ENCODE measurements around the gene VIPR2.
"Not testable (repeated sequence)": the region's sequence is repeated elsewhere in the genome, so short reads cannot be mapped to it uniquely, and the experiment has no call there.

VIPR2 gene

DNA sequence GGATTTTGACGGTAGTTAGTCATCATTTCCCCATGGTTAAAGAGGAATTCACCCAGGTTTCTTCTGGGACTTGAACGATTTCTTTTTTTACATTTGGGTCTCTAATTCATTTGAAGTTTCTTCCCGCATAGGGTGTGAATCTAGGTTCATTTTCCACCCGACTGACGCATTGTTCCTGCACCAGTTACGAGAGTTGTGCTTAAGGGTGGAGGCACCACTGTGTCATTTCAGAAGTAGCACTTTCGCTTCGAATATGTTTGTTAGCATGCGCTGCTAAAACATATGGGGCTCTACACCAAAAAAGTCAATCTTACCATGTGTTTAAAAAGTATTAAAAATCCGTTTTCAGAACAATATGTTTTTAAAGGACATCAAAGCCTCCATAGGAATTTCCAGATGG lies 140.3 kb downstream of the VIPR2 start:
- DNase-seq: no peak

- no peak for DNase-seq
Observed at GRCh38 chr7:159001811-159002210, 142.9 kb downstream of the VIPR2 start.

GRCh38 chr7:159000859-159001435 lies 143.7 kb downstream of the VIPR2 start:
- no peak for DNase-seq

DNA sequence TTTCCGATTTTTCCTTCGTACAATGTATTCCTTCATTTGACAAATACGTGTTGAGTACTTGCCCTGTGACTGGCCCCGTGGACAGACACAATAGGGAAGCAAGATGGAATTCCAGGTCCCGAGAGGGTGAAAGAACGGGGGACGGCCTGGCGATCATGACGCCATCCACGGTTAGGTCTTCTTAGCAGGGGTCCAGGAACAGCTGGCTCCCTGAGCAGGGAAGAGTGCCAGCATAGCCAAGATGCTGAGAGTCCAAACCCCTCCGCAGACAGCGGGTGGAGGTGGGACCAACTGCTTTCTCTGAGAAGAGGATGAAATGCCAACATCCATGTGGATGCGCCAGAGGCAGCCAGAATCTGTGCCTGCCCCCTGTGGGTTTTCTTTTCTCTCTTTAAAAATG lies 144.6 kb downstream of the VIPR2 start:
- no peak for DNase-seq

- no peak for DNase-seq
Observed at GRCh38 chr7:158999496-158999895, 145.2 kb downstream of the VIPR2 start.

DNA sequence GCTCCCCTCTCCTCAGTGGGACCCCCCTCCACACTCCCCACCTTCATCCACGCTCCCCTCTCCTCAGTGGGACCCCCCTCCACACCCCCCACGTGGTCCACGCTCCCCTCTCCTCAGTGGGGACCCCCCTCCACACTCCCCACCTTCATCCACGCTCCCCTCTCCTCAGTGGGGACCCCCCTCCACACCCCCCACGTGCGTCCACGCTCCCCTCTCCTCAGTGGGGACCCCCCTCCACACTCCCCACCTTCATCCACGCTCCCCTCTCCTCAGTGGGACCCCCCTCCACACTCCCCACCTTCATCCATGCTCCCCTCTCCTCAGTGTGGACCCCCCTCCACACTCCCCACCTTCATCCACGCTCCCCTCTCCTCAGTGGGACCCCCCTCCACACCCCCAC lies 146.4 kb downstream of the VIPR2 start:
- DNase-seq: not testable (repeated sequence)

- no peak for DNase-seq
Observed at GRCh38 chr7:158997471-158997870, 147.2 kb downstream of the VIPR2 start.

- DNase-seq: no peak
Observed at GRCh38 chr7:158997110-158997453, 147.6 kb downstream of the VIPR2 start.

DNA sequence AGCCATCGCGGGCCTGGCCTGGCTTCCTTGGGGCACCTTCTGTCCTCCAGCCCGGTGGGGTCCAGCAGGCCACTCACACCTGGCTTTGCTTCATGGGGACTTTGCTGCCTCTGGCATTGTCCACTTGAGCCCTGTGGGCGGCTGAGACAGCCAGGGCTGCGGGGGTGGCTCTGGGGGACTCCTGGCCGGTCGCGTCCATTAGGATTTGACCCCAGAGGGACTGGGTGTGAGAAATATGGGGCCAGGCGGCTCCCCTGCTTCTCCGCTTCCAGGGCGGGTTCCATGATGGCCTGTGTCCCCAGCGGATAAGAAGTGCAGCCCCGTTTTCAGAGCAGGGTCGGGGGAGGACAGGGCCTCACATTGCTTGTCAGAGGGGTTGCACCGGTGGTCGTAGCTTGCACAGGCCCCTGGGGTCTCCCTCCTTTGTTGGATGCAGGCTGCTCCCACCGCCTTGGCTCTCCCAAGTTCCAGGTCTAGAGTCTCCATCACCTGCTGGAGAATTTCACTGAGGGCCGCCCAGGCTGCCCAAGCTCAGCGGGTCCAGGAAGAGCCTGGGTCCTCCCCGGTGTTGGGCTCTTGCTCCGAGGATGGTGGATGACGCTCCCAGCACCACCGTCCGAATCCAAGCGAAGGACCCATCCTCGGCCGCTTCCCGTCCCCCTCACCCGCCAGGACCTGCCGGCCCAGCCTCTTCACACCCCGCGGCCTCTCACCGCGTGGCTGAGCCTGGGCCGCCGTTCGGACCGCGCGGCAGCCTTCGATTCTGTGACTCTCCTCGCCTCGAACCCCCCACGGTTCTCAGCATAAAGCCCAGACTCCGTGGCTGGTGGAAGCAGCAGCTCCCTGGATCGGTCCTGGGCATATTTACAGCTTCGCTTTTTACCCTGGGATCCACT lies 148.2 kb downstream of the VIPR2 start:
- no peak for DNase-seq

- DNase-seq: no peak
Observed at GRCh38 chr7:158995514-158995913, 149.2 kb downstream of the VIPR2 start.

DNA sequence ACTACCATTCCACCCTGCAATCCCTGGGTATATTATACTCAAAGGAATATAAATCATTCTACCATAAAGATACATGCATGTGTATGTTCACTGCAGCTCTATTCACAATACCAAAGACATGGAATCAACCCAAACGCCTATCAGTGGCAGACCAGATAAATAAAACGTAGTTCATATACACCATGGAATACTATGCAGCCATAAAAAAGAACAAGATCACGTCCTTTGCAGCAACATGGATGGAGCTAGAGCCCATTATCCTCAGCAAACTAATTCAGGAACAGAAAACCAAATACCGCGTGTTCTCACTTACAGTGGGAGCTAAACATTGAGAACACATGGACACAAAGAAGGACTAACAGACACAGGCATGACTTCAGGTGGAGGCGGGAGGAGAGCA lies 150.0 kb downstream of the VIPR2 start:
- no peak for DNase-seq

DNA sequence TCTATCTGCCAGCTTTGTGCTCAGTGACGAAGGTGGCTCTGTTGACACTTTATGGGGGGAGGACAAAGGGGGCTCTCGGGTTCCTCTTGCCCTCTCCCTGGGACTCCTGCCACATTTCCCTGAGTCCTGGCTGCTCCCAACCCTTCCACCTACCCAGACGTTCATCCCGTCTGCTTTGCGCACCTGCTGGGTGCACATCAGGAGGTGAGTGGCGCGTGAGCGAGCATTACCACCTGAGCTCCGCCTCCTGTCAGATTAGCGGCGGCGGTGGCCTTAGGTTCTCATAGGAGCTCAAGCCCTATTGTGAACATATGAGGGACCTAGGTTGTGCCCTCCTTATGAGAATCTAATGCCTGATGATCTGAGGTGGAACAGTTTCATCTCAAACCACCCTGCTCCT lies 151.1 kb downstream of the VIPR2 start:
- no peak for DNase-seq

GRCh38 chr7:158992759-158993158 lies 151.9 kb downstream of the VIPR2 start:
- DNase-seq: no peak

- DNase-seq: no peak
Observed at GRCh38 chr7:158991824-158992621, 152.6 kb downstream of the VIPR2 start.

DNA sequence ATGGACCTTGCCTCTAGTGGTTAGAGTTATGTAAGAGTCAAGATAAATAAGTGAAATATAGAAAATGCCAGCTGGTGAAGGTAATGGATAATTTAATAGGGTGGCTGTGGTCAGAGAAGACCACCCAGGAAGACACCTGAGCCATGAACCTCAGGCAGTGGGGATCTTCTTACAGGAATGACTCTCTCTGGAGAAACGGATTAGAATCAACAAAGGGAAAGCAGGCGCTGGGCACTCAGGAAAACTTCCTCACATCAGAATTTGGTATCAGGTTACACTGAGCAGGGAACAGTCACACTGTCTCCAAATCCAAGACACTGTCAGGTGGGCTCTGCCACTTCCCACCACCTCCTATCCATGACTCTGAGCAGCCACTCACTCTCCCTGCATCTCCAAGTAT lies 155.7 kb downstream of the VIPR2 start:
- no peak for DNase-seq

DNA sequence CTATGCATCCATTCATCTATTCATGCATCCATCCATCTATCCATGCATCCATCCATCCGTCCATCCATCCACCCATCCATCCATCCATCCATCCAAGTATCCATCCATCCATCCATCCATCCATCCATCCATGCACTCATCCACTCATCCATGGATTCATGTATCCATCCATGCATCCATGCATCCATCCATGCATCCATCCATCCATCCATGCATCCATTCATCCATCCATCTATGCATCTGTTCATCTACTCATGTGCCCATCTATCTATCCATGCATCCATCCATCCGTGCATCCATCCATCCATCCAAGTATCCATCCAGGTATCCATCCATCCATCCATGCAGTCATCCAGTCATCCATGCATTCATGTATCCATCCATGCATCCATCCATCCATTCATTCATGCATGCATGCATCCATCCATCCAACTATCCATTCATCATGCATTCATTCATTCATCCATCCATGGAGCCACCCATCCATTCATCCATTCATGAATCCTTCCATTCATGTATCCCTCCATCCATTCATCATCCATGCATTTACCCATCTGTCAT lies 156.3 kb downstream of the VIPR2 start:
- no peak for DNase-seq

- no peak for DNase-seq
Observed at GRCh38 chr7:158987691-158988090, 157.0 kb downstream of the VIPR2 start.

DNA sequence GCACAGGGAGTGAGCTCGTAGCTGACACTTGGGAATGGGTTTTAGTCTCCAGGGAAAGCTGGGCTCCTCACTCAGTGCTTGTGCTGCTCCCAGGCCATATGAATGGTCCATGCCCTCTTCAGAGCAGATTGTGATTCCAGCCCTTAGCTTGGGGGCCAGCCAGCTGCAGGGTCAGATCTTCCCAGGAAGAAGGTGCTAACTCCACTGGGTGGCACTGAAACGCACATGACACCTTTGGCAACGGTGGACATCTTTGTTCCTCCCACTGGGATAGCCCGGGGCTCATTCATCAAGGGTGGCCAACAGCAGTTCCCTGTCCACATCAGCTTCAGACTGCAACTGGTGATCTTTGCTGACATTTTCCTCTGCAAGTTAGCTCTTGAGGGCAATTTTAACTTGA lies 159.1 kb downstream of the VIPR2 start:
- DNase-seq: no peak

GRCh38 chr7:158984007-158984406 lies 160.7 kb downstream of the VIPR2 start:
- DNase-seq: not testable (repeated sequence)

DNA sequence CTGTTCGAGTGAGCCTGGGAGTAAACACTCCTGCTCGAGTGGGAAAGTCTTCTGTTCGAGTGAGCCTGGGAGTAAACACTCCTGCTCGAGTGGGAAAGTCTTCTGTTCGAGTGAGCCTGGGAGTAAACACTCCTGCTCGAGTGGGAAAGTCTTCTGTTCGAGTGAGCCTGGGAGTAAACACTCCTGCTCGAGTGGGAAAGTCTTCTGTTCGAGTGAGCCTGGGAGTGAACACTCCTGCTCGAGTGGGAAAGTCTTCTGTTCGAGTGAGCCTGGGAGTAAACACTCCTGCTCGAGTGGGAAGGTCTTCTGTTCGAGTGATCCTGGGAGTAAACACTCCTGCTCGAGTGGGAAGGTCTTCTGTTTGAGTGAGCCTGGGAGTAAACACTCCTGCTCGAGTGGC lies 162.6 kb downstream of the VIPR2 start:
- DNase-seq: not testable (repeated sequence)

GRCh38 chr7:158979635-158980351 lies 164.9 kb downstream of the VIPR2 start:
- DNase-seq: no peak

- no peak for DNase-seq
Observed at GRCh38 chr7:158979023-158979529, 165.6 kb downstream of the VIPR2 start.

Data from T1000 (cell line).